GM18951 (cell line): ENCODE results near the gene ZPBP2.
A peak's percentile ranks its signal among the peaks of the same experiment; 100 is the strongest.

Experiments used
- POLR2A ChIP-seq: IDR thresholded peaks from 4 replicates; pipeline ENCODE4 v1.6.1; 2011; ENCODE audit warnings: mild to moderate bottlenecking; ENCODE audit not compliant: insufficient read length, insufficient read depth; ENCODE audit errors: extremely low read depth
- in situ Hi-C: fragments of 300-500 bp; cut with MboI; formaldehyde crosslinking; loops from one replicate; pipeline ENCODE4 v1.12.0; 2022; ENCODE audit warnings: low sequenced_read_pairs, mixed read lengths, inconsistent platforms; ENCODE audit not compliant: unreplicated experiment

ZPBP2 gene

GRCh38 chr17:39926588-39927100, 58.6 kb downstream of the ZPBP2 start:
- peak; percentile 30 for TF ChIP-seq POLR2A
- in situ Hi-C loops, result no loop called here
